HG02763 (cell line): ENCODE measurements around the gene CRLF1.

Source experiments
- ATAC-seq: cut with Tn5 transposase; IDR thresholded peaks from one replicate; pipeline ENCODE4 v1.9.1; 2021; ENCODE audit warnings: mild to moderate bottlenecking, moderate library complexity; ENCODE audit not compliant: unreplicated experiment

CRLF1 gene

GRCh38 chr19:18606281-18607225 is at the start of gene CRLF1:
TSS of gene CRLF1 (minus strand) at chr19:18606799. CDS start at chr19:18606656, 143 bp downstream.
- ATAC-seq: no peak

- no peak for ATAC-seq
Observed at GRCh38 chr19:18655173-18655844, 48.7 kb upstream of the CRLF1 start.

- ATAC-seq: no peak
Observed at GRCh38 chr19:18654469-18654868, 47.9 kb upstream of the CRLF1 start.

GRCh38 chr19:18653853-18654252 is 47.3 kb upstream of the CRLF1 start:
- ATAC-seq: no peak

GRCh38 chr19:18651733-18652132 is 45.1 kb upstream of the CRLF1 start:
- ATAC-seq: no peak

GRCh38 chr19:18651300-18651699 is 44.7 kb upstream of the CRLF1 start:
- no peak for ATAC-seq

GRCh38 chr19:18650468-18651041 is 44.0 kb upstream of the CRLF1 start:
- no peak for ATAC-seq

GRCh38 chr19:18650021-18650390 is 43.4 kb upstream of the CRLF1 start:
- ATAC-seq: no peak

- ATAC-seq: no peak
Observed at GRCh38 chr19:18649371-18650020, 42.9 kb upstream of the CRLF1 start.

- ATAC-seq: no peak
Observed at GRCh38 chr19:18648973-18649315, 42.3 kb upstream of the CRLF1 start.

- ATAC-seq: no peak
Observed at GRCh38 chr19:18647807-18648206, 41.2 kb upstream of the CRLF1 start.

GRCh38 chr19:18647371-18647767 is 40.8 kb upstream of the CRLF1 start:
- no peak for ATAC-seq

GRCh38 chr19:18646535-18647370 is 40.2 kb upstream of the CRLF1 start:
- no peak for ATAC-seq

GRCh38 chr19:18645035-18645511 is 38.5 kb upstream of the CRLF1 start:
- ATAC-seq: no peak

GRCh38 chr19:18644196-18645034 is 37.8 kb upstream of the CRLF1 start:
- ATAC-seq: no peak

GRCh38 chr19:18639706-18640243 is 33.2 kb upstream of the CRLF1 start:
- ATAC-seq: no peak

GRCh38 chr19:18637673-18638630 is 31.4 kb upstream of the CRLF1 start:
- ATAC-seq: no peak
